ENCODE measurements around the gene RBMS2.
A peak's percentile ranks its signal among the peaks of the same experiment; 100 is the strongest.

Gene RBMS2

GRCh38 chr12:56591961-56592360 lies 70.3 kb downstream of the RBMS2 start:
- TF ChIP-seq CTCF (IDR thresholded peaks at IDR 0.05; ENCODE audit: low read depth, low read length, missing control alignments): no peak
- no peak for DNase-seq (ENCODE audit: low read depth)

GRCh38 chr12:56593909-56594621 lies 72.4 kb downstream of the RBMS2 start:
- in situ Hi-C loops (cut with HindIII; ENCODE audit: low sequenced_read_pairs): no loop called here
- H3K4me3 ChIP-seq (ENCODE audit: low read depth, low read length): no peak overlapping the region
- TF ChIP-seq CTCF (IDR thresholded peaks at IDR 0.05; ENCODE audit: low read depth, low read length, missing control alignments): peak; percentile 94
- peak; percentile 41 for DNase-seq (ENCODE audit: low read depth)

More at GRCh38 chr12:56591961-56592360, 70.3 kb downstream of the RBMS2 start:
- H3K4me3 ChIP-seq (ENCODE audit: low read depth, low read length): no peak overlapping the region
- in situ Hi-C loops (cut with HindIII; ENCODE audit: low sequenced_read_pairs): no loop called here

- no peak overlapping the region for H3K4me3 ChIP-seq (ENCODE audit: low read depth, low read length)
- in situ Hi-C loops (cut with HindIII; ENCODE audit: low sequenced_read_pairs): no loop called here
- TF ChIP-seq CTCF (IDR thresholded peaks at IDR 0.05; ENCODE audit: low read depth, low read length, missing control alignments): no peak
- DNase-seq (ENCODE audit: low read depth): no peak
These were observed 75.2 kb downstream of the RBMS2 start for GRCh38 chr12:56596815-56597214.

GRCh38 chr12:56599041-56599440 lies 77.4 kb downstream of the RBMS2 start:
- in situ Hi-C loops (cut with HindIII; ENCODE audit: low sequenced_read_pairs): no loop called here
- H3K4me3 ChIP-seq (ENCODE audit: low read depth, low read length): no peak overlapping the region
- TF ChIP-seq CTCF (IDR thresholded peaks at IDR 0.05; ENCODE audit: low read depth, low read length, missing control alignments): no peak
- no peak for DNase-seq (ENCODE audit: low read depth)

GRCh38 chr12:56599797-56600196 lies 78.2 kb downstream of the RBMS2 start:
- H3K4me3 ChIP-seq (ENCODE audit: low read depth, low read length): no peak overlapping the region
- in situ Hi-C loops (cut with HindIII; ENCODE audit: low sequenced_read_pairs): no loop called here
- no peak for DNase-seq (ENCODE audit: low read depth)
- no peak for TF ChIP-seq CTCF (IDR thresholded peaks at IDR 0.05; ENCODE audit: low read depth, low read length, missing control alignments)

- H3K4me3 ChIP-seq (ENCODE audit: low read depth, low read length): no peak overlapping the region
- no peak for DNase-seq (ENCODE audit: low read depth)
- no peak for TF ChIP-seq CTCF (IDR thresholded peaks at IDR 0.05; ENCODE audit: low read depth, low read length, missing control alignments)
- in situ Hi-C loops (cut with HindIII; ENCODE audit: low sequenced_read_pairs): no loop called here
These were observed 79.1 kb downstream of the RBMS2 start for GRCh38 chr12:56600753-56601152.

All from astrocyte of the cerebellum (primary cell).